HG02642 (cell line): ENCODE data around the gene PLA2G2F.

ENCODE experiments used
- ATAC-seq: cut with Tn5 transposase; IDR thresholded peaks from one replicate; pipeline ENCODE4 v1.9.1; 2021; ENCODE audit warnings: mild to moderate bottlenecking; ENCODE audit not compliant: unreplicated experiment, poor library complexity

PLA2G2F gene, protein sequence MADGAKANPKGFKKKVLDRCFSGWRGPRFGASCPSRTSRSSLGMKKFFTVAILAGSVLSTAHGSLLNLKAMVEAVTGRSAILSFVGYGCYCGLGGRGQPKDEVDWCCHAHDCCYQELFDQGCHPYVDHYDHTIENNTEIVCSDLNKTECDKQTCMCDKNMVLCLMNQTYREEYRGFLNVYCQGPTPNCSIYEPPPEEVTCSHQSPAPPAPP

DNA sequence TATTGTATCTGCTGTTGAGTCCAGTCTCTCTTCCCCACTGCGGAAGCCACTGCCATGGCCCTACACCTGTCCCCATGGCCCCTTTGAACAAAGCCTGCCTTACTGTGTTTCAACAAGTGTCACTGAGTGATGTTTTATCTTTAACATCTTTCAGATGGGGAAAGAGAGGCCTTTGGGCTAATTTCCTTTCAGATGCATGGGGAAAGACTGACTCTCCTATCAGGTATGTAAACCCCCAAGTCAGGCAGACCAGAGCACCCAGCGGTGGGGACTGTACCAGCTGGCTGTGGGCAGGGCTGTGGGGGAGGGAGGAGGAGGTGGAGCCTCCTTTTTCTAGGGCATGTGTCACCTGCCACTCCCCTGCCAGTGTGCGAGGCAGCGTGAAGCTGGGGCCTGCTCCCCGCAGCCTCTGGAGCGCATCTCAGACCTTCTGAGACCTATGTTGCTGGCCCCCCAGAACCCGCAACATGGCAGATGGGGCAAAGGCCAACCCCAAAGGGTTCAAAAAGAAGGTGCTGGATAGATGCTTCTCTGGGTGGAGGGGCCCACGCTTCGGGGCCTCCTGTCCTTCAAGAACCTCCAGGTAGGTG, at the start of gene PLA2G2F:
PLA2G2F (plus strand) TSS at position 363 of the 590 bp plus-strand sequence; CDS start at position 468, 105 bp downstream.
- ATAC-seq: no peak

DNA sequence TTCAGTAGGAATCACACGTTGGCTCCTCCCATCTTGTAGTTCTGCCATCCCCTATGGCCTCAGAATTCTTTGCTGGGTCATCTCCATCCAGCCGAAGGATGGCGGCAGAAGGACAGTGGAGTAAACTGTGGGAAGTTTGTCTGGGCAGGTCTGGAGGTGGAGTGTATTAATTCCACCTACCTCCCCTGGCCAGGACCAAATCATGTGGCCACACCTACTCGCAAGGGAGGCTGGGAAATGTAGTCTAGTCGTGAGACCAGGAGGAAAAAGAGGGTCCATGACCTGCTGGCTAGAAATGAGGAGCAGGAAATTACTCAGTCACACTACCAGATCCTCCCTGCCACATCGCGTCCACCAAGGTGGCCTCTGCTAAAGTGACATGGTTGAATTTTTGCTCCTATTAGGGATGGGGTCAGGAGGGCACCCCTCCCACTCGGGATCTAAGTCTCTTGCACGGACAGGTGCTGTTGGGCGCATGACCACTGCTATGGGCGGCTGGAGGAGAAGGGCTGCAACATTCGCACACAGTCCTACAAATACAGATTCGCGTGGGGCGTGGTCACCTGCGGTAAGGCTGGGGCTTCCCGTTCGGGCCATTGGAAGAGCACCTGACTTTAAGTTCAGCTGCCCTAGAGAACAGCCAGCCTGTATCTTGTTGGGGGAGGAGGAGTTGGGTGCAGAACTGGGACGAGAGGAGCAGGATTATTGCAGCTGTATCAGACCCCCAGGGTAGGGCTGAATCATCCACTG, 49.6 kb upstream of the PLA2G2F start:
- no peak for ATAC-seq

GRCh38 chr1:20090119-20090518, 49.0 kb upstream of the PLA2G2F start:
- no peak for ATAC-seq

DNA sequence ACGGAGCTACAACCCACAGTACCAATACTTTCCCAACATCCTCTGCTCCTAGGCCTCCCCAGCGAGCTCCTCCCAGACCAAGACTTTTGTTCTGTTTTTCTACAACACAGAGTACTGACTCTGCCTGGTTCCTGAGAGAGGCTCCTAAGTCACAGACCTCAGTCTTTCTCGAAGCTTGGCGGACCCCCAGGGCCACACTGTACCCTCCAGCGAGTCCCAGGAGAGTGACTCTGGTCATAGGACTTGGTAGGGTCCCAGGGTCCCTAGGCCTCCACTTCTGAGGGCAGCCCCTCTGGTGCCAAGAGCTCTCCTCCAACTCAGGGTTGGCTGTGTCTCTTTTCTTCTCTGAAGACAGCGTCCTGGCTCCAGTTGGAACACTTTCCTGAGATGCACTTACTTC, 48.5 kb upstream of the PLA2G2F start:
- no peak for ATAC-seq

GRCh38 chr1:20093303-20093702, 45.8 kb upstream of the PLA2G2F start:
- no peak for ATAC-seq

DNA sequence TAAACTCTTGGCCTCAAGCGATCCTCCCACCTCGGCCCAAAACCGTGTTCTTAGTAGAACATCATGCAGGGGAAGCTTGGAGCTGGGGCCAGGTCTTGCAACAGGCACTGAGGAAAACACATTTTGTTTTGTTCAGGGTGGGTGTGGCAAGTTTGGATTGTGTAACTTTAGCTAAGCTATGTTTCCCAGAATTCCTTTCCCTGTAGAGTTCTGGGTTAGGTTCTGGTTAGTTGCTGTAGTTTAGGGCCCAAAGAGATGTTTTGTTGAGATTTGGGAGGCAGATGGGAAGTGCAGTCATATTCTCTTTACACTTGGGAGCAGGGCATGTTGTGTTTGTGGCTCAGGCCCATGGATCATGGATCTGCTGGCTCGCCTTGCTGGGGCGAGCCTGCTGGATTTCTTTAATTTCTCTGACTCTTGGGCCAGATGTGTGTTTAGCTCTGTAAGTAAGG, 45.2 kb upstream of the PLA2G2F start:
- ATAC-seq: no peak

DNA sequence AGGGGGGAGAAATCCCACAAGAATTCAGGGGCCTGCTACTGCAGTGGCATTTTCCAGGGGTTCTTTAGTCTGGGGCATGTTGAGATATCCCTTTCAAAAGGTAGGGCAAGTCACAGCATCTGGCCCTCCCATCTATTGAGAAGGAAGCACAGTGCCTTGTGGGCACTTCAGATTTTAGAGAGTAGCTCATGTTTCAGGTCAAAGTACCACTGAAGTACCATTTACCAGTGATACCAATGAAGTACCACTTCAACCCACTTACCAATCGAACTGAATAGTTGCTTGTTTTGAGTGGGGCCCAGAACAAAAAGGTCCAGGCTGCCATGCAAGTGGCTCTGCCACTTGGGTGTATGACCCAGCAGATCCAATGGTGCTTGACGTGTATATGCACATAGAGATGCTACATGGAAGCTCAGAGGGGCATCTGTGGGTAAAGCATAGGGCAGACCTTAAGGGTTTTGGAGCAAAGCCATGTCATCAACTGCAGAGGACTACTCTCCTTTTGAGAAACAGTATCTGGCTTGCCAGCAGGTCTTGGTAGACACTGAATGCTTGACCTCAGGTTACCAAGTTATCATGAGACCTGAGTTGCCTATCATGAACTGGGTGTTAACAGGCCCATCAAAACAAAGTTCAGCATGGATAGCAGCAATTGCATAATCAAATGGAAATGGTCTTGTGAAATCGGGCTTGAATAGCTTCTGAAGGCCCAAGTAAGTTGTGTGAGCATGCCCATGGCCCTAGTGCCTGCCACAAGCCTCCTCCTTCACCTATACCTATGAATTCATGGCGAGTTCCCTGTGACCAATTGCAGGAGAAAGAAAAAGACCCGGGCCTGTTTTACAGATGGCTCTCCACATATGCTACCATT, 43.3 kb upstream of the PLA2G2F start:
- no peak for ATAC-seq

DNA sequence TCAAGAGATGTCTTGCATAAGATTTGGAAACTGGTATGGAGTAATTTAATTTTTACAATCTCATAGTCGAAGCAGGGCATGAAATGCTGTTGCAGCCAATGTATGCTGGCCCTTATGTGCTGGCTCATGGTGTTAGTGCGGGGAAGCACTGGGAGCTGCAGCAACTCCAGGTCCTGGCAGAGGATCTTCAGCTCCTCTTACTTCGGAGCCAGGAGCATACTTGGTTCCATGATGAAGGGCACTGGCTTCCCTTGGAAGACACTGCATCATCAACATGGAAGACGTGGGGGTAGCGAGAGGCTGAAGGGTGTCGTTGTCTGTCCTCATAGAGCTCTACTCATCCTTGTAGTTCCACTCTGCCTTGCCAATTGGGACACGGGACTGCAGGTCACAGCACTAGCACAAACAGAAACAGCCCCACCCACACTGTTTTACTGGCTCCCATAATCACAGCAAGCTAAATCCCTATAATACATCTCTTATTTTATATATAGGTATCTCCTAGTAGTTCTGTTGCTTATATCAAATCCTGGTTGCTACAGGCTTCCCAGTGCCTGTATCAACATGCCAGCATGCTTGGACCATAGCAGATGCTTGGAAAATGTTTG, 42.2 kb upstream of the PLA2G2F start:
- no peak for ATAC-seq

DNA sequence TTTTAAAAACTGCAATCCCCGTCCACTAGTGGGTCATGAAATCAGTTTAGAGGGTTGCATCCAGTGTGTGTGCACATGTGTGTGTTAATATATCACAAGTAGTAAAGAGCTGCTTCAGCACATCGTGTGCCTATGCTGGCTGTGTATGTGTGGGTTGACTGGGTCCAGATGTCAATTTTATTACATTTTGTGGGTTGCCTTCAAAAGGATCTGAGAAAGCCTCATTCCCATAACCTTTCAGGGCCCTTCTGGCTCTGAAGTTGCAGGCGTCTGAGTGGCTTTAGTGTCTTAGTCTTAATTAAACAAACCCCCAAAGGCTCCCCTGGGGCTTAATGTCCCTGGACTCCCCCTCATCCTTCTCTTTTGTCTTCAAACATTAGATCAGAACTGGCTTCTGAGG, 39.6 kb upstream of the PLA2G2F start:
- ATAC-seq: no peak

DNA sequence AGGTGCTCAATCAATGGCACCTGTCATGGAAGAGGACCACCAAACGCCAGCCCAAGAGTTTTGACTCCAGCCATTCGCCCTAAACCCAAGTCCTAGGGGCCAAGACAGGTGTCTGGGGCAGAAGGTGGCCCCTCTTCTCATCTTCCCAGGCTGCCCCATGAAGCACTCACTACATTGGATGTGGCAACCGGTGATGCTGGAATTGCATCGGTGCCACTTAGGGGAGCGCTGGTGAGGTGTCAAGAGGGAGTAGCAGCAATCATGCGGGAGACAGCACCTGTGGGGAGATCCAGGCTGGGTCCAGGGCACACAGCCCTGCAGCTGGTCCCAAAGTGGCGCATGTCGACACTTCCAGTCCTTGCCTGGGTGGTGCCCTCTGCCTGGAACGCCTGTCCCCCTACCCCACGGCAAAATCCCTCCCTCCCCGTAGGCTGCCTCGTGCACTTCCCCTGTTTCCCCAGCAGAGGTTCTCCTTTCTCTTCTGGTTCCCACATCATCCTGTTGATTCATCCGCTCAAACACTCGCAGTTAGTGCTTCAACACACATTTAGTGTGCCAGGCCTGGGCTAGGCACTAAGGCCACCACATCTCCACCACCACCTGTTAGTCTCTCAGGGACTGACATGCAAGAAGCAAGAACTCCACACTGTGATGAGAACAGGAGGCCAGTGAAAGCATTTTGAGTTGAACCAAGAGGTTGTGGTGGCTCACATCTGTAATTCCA, 38.3 kb upstream of the PLA2G2F start:
- ATAC-seq: no peak

GRCh38 chr1:20102875-20103274, 36.2 kb upstream of the PLA2G2F start:
- no peak for ATAC-seq

DNA sequence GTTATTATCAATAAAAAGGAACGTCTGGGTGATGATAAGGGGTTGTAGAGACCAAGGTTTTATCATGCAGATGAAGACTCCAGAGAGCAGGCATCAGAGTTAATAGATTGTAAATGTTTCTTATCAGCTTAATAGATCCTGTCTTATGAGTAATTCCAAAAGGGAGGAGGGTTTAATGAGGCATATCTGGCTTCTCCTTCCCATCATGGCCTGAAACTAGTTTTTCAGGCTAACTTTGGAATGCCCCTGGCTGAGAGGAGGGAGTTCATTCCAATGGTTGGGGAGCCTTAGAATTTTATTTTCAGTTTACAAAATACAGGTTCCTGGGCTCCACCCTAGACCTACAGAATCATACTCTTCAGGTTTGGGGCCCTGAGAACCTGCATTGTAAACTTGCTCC, 33.3 kb upstream of the PLA2G2F start:
- no peak for ATAC-seq

GRCh38 chr1:20107351-20107750, 31.8 kb upstream of the PLA2G2F start:
- ATAC-seq: no peak

DNA sequence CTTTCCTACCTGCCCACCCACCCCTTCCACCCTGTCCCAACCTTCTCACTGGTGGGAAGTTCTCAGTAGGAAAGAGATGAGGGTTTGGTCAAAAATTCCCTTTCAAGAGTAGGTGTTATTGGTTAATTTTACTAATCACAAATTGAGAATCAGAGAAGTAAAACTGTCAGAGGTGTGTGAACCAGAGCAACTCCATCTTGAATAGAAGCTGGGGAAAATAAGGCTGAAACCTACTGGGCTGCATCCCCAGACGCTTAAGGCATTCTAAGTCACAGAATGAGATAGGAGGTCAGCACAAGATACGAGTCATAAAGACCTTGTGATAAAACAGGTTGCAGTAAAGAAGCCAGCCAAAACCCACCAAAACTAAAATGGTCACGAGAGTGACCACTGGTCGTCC, 31.3 kb upstream of the PLA2G2F start:
- ATAC-seq: no peak

DNA sequence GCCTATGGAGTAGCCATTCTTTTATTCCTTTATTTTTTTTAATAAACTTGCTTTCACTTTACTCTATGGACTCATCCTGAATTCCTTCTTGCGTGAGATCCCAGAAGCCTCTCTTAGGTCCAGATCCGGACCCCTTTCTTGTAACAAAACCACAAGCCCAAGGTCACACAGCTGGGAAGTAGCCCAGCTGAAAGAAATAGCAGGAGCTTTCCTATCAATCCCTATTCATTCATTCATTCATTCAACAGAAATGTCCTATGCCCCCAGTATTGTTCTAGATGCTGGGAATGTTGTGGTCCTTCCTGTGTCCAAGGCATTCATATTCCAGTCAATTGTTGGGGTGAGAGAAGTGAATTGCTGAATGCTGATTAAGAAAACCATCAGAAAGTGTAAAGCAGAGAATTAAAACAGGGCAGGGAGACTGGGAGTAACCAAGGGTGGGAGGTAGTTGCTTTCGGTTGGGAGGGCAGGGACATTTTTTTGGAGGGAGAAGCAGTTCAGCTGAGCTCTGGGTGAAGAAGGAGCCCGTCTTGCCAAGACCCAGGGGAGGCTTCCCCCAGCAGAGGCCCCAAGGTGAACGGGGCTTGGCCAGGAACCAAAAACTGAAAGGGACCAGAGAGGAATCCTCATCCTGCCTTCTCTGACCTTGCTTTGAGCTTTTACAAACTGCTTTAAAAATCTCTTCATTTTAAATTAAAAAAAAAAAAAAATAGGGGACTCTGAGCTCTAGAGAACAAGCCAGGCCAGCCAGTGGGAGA, 30.6 kb upstream of the PLA2G2F start:
- ATAC-seq: no peak

DNA sequence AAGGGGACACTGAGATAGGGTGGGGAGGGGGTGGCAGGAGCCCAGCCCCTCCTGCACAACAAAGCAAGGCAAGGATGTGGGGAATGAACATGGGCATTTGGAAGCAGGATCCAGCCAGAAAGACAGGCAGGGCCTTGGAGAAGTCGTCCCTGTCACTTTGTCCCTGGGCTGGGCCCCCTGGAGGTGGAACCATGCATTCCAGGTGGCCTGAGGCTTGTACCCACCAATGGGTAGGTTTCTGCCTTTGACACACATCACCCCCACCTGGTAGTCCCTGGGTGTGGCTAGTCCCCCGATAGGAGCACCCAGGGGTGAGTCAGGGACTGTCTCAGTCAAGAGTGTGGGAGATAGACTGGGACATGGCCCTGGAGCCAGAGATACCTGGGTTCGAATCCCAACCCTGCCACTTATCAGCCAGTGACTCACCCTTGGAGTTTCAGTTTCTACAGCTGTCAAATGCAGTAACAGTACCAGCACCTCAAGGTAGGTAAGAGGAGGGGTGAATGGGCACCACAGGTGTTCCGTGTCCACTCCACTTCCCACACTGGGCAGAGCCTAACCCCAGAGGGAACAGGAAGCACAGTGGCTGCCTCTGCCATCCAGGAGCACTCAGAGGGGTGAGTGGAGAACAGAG, 29.8 kb upstream of the PLA2G2F start:
- no peak for ATAC-seq

GRCh38 chr1:20110679-20111078, 28.4 kb upstream of the PLA2G2F start:
- no peak for ATAC-seq

DNA sequence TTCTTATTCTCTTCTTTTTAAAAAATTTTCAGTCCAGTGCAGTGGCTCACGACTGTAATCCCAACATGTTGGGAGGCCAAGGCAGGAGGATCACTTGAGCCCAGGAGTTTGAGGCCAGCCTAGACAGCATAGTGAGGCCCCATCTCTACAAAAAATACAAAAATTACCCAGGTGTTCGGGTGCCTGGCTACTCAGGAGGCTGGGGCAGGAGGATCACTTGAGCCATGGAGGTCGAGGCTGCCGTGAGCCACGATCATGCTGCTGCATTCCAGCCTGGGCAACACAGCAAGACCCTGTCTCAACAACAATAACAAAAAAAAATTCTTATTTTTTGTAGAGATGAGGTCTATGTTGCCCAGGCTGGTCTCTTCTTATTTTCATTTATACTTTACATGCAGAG, 27.7 kb upstream of the PLA2G2F start:
- ATAC-seq: no peak
